HG02884 (cell line): ENCODE measurements around the gene SNX8.
"Not testable (repeated sequence)": the region's sequence is repeated elsewhere in the genome, so short reads cannot be mapped to it uniquely, and the experiment has no call there.

ENCODE experiments used
- ATAC-seq: cut with Tn5 transposase; IDR thresholded peaks from one replicate; pipeline ENCODE4 v1.9.1; 2021; ENCODE audit warnings: mild to moderate bottlenecking, moderate library complexity; ENCODE audit not compliant: unreplicated experiment

SNX8 gene

GRCh38 chr7:2295936-2296620 lies 18.2 kb downstream of the SNX8 start:
- no peak for ATAC-seq

- no peak for ATAC-seq
These were observed 23.4 kb downstream of the SNX8 start for GRCh38 chr7:2290877-2291276.

- ATAC-seq: no peak
These were observed 24.6 kb downstream of the SNX8 start for GRCh38 chr7:2289621-2290020.

GRCh38 chr7:2289111-2289586 lies 25.1 kb downstream of the SNX8 start:
- no peak for ATAC-seq

DNA sequence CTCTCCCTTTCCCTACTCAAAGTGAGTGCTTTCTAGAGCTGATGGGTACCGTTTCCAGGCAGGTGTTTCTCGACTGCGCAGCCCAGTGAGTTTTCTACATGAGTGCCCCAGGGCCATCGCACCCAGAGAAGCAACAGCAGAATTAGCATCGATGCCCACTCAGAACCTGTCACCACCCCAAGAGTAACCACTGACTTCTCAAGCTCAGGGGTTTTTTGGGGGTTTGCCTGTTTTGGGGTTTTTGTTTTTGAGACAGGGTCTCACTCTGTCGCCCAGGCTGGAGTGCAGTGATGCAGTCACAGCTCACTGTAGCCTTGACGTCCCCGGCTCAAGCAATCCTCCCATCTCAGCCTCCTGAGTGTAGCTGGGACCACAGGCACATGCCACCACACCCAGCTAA lies 25.7 kb downstream of the SNX8 start:
- ATAC-seq: peak; percentile 47

- peak; percentile 29 for ATAC-seq
These were observed 26.5 kb downstream of the SNX8 start for GRCh38 chr7:2287745-2288144.

DNA sequence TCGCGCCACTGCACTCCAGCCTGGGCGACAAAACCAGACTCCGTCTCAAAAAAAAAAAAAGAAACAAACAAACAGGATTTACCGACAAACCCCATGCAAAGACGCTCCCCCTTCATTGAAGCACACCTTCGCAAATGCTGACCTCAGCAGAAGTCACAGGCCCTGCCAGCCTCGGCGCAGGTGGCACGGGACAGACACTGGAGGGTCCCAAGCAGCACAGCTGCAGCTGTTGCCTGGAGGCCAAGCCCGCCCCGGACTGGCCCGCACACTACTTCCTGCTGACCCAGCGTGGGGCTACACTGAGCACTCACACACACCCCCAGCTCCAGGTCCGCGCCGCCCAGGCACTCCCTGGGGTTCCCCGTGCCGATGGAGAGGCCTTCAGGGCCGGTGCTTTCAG lies 31.2 kb downstream of the SNX8 start:
- ATAC-seq: no peak

GRCh38 chr7:2282185-2282751 lies 32.0 kb downstream of the SNX8 start:
- ATAC-seq: no peak

DNA sequence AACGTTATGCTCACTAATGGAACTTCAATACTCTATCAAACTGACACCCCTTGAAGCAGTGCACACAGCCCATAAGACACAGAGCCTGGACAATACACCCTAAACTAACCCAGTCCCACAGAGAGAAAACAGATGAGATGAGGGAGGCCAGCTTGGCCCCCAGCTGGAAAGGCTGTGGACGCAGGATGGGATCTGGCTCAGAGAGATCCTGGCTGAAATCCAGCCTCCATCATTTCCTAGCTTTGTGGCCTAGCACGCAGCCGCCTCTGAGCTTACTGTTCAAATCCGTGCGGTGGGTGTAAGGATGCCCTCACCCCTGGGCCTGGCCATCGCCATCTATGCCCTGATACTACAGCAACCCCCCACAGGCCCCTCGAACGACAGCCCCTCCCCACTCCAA lies 32.7 kb downstream of the SNX8 start:
- no peak for ATAC-seq

- ATAC-seq: no peak
These were observed 33.8 kb downstream of the SNX8 start for GRCh38 chr7:2280424-2280823.

DNA sequence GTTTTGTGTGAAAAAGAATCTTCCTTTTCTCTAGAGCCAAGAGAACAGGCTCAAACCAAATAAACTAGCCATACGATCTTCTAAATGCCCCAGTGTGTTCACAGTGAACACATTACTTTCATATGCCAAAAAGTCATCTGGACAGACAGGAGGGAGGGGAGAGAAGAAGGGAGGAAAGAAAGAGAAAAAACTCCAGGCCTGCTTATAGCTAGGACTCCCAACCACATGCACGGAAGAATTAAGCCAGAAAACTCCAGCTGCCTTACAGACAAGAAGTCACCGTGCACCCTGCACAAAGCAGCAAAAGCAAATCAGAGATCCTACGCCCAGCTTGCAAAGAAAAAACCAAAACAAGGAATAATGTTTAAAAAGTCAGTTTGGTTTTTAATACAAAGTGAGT lies 34.3 kb downstream of the SNX8 start:
- ATAC-seq: no peak

- ATAC-seq: no peak
These were observed 36.2 kb downstream of the SNX8 start for GRCh38 chr7:2278026-2278425.

GRCh38 chr7:2276107-2276506 lies 38.1 kb downstream of the SNX8 start:
- ATAC-seq: no peak

GRCh38 chr7:2275101-2275500 lies 39.1 kb downstream of the SNX8 start:
- no peak for ATAC-seq

- no peak for ATAC-seq
These were observed 39.6 kb downstream of the SNX8 start for GRCh38 chr7:2274666-2275065.

DNA sequence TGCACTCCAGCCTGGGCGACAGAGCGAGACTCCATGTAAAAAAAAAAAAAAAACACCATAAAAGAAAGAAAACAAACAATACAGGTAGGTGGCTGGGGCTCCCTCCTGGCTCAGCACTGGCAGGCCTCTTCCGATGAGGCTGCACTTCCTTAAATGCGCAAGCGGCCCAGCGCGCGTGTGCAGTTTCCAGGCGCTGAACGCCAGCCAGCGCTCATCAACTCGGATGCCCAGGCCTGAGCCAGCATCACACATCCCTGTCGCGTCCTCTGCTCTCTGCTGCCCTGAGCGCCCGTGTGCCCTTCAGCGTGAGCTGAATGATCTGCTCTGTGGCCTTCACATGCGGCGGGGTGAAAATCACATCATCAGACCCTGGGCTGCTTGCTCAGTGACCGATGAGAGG lies 40.4 kb downstream of the SNX8 start:
- ATAC-seq: no peak

DNA sequence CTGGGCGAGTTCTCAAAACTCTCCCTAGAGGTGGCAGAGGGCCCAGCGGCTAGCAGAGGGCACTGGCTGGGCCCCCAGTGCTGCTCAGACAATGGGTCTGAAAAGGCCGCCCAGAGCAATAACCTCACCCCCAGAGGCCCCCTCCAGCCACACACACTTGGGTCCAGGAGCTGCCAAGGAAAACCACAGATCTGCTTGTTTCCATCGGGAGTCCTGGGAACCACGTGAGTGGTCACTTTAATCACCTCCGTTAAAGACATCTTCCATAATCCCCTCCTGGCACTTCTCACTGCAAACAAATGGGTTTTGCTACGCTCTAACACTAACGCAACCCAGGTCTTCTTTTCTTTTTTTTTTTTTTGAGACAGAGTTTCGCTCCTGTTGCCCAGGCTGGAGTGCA lies 42.2 kb downstream of the SNX8 start:
- ATAC-seq: no peak

GRCh38 chr7:2271273-2272026 lies 42.8 kb downstream of the SNX8 start:
- ATAC-seq: no peak

DNA sequence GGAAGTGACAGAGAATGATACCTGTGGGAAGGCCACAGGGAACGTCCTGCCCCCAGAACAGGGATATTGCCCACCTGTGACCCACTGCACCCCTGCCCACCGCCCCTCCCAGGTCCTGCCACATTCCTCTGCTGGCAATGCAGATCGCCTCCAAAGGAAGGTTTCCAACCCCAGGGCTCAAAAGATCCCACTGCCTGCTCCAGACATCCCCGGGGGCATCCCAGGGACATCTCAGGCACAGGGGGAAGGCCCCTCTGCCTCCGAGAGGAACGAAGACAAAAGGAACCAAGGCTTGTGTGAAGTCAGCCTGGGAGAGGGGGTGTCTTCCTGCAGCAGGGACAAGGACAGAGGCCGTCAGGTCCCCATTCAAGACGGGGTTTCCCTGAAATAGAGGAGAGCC lies 43.7 kb downstream of the SNX8 start:
- no peak for ATAC-seq

- ATAC-seq: no peak
These were observed 44.2 kb downstream of the SNX8 start for GRCh38 chr7:2269991-2270460.

DNA sequence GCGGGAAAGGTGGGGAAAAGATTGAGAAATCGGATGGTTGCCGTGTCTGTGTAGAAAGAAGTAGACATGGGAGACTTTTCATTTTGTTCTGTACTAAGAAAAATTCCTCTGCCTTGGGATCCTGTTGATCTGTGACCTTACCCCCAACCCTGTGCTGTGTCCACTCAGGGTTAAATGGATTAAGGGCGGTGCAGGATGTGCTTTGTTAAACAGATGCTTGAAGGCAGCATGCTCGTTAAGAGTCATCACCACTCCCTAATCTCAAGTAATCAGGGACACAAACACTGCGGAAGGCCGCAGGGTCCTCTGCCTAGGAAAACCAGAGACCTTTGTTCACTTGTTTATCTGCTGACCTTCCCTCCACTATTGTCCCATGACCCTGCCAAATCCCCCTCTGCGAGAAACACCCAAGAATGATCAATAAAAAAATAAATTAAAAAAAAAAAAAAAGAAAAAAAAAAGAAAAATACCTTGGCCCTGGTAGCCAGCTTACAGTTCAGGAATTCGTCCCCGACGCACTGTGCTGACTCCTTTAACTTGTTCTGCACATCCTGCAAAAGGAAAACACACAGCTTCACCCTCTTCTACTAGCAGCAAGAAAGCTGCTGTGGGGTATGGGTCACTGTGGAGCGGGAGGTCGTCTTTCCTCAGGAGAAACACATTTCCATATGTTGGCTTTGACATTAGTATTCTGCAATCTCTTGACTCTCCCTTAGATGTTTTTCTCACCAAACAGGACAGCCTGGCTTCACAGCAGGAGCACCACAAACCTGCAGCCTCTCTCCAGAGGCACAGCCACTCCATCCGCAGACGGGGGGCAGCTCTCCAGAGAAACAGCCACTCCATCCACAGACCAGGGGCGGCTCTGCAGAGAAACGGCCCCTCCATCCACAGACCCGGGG lies 44.9 kb downstream of the SNX8 start:
- ATAC-seq: not testable (repeated sequence)
